SU-DHL-6 (cell line): Measurements from ENCODE around the gene ARHGAP22.

Experiments used
- H2AFZ ChIP-seq: fragments of 200-600 bp; sonication (generic); 2 replicates; pipeline ENCODE4 v1.6.1; 2014; ENCODE audit warnings: low read depth, mild to moderate bottlenecking, moderate library complexity, mixed read lengths, antibody characterized with exemption, low read length; ENCODE audit not compliant: severe bottlenecking
- H3F3A ChIP-seq: fragments of 200-600 bp; shearing (Covaris generic); 2 replicates; pipeline ENCODE4 v1.6.0; 2016; ENCODE audit warnings: antibody characterized with exemption, mild to moderate bottlenecking; ENCODE audit not compliant: insufficient read depth
- H3K27ac ChIP-seq: fragments of 200-600 bp; sonication (generic); 2 replicates; pipeline ENCODE4 v1.5.1; 2016; ENCODE audit warnings: low read depth, mild to moderate bottlenecking, low read length, moderate library complexity, mixed read lengths
- H3K27me3 ChIP-seq: fragments of 200-600 bp; sonication (generic), shearing (Covaris generic); 2 replicates; pipeline ENCODE4 v1.6.0; 2014; ENCODE audit warnings: mild to moderate bottlenecking, low read length
- H3K36me3 ChIP-seq: fragments of 200-600 bp; sonication (generic); 2 replicates; pipeline ENCODE4 v1.6.1; 2014; ENCODE audit warnings: mild to moderate bottlenecking, low read length, mixed read lengths
- H3K4me2 ChIP-seq: fragments of 300-600, 200-600 bp; shearing (Covaris generic), sonication (generic); 2 replicates; pipeline ENCODE4 v1.6.0; 2014; ENCODE audit warnings: low read length, low read depth, mild to moderate bottlenecking; ENCODE audit not compliant: poor library complexity, severe bottlenecking
- H3K4me3 ChIP-seq: fragments of 200-600 bp; sonication (generic); 2 replicates; pipeline ENCODE4 v1.5.1; 2014; ENCODE audit warnings: antibody characterized with exemption, low read length, mild to moderate bottlenecking, mixed read lengths; ENCODE audit not compliant: insufficient read depth, poor library complexity, severe bottlenecking
- H3K79me2 ChIP-seq: fragments of 200-600 bp; sonication (generic); 2 replicates; pipeline ENCODE4 v1.6.1; 2014; ENCODE audit warnings: mild to moderate bottlenecking, low read length, moderate library complexity; ENCODE audit not compliant: insufficient read depth
- H3K9ac ChIP-seq: fragments of 200-600 bp; sonication (generic); 2 replicates; pipeline ENCODE4 v1.7.0; 2014; ENCODE audit warnings: mild to moderate bottlenecking, low read length
- H3K9me2 ChIP-seq: fragments of 200-600 bp; sonication (generic); replicated peaks from 2 replicates; pipeline ENCODE4 v1.6.1; 2014; ENCODE audit warnings: low read length; ENCODE audit not compliant: insufficient read depth
- H3K9me3 ChIP-seq: fragments of 200-600 bp; sonication (generic); 2 replicates; pipeline ENCODE4 v1.6.1; 2014; ENCODE audit warnings: low read length, mixed read lengths; ENCODE audit not compliant: insufficient read depth
- H4K20me1 ChIP-seq: fragments of 200-600 bp; sonication (generic); 2 replicates; pipeline ENCODE4 v1.6.1; 2014; ENCODE audit warnings: low read depth, mild to moderate bottlenecking, antibody characterized with exemption, low read length, moderate library complexity, mixed read lengths
- CTCF ChIP-seq: fragments of 200-600 bp; sonication (generic); IDR thresholded peaks from one replicate; pipeline ENCODE4 v1.5.1; 2017; ENCODE audit warnings: antibody characterized with exemption, mild to moderate bottlenecking, low read length, moderate library complexity; ENCODE audit not compliant: insufficient read depth, poor library complexity, severe bottlenecking
- EZH2phosphoT487 ChIP-seq: fragments of 200-600 bp; sonication (generic), shearing (Covaris generic); conservative IDR thresholded peaks from 2 replicates; pipeline ENCODE4 v1.6.1; 2018; ENCODE audit warnings: mild to moderate bottlenecking, antibody characterized with exemption, low read length, moderate library complexity, mixed read lengths

Gene ARHGAP22

GRCh38 chr10:48604991-48605508, at the start of gene ARHGAP22:
ARHGAP22 (minus strand) TSS chr10:48605073; CDS start chr10:48604796, 277 bp downstream.
- Histone ChIP-seq H3F3A (no peaks in the 10 kb centered on the region), H2AFZ (peak within 1 kb of the TSS; percentile 57), H3K27ac (no peak within 1 kb of the TSS), H3K4me2 (peak within 1 kb of the TSS; percentile 59), H3K9ac (peak within 1 kb of the TSS; percentile 65), H3K4me3 (peak within 1 kb of the TSS; percentile 62), H3K27me3 (no peaks in the 10 kb centered on the region), H3K9me2 (no peaks in the 10 kb centered on the region), H3K9me3 (no peaks in the 10 kb centered on the region), H3K79me2 (0 out of 2 replicates have a peak, but pooled peaks cover 5% of the 10 kb centered on the region), H4K20me1 (no peaks in the 10 kb centered on the region), H3K36me3 (no peaks in the 10 kb centered on the region)
- TF ChIP-seq CTCF, result no peak
- no peak for TF ChIP-seq EZH2phosphoT487

- Histone ChIP-seq H3K4me3 (no peak overlapping the region), H4K20me1 (no peaks in the 10 kb centered on the region), H3K9me3 (no peaks in the 10 kb centered on the region), H2AFZ (no peak overlapping the region), H3K27ac (no peak overlapping the region), H3K79me2 (no peaks in the 10 kb centered on the region), H3K9ac (no peak overlapping the region), H3K4me2 (no peak overlapping the region), H3K9me2 (no peaks in the 10 kb centered on the region), H3F3A (no peaks in the 10 kb centered on the region), H3K36me3 (no peaks in the 10 kb centered on the region), H3K27me3 (no peaks in the 10 kb centered on the region)
- TF ChIP-seq CTCF (no peak), EZH2phosphoT487 (no peak)
These were observed 49.2 kb upstream of the ARHGAP22 start for GRCh38 chr10:48653944-48654698.

- Histone ChIP-seq H3K9me2 (no peaks in the 10 kb centered on the region), H3K27ac (no peak overlapping the region), H3K9me3 (no peaks in the 10 kb centered on the region), H3K9ac (no peak overlapping the region), H3K27me3 (no peaks in the 10 kb centered on the region), H2AFZ (no peak overlapping the region), H4K20me1 (no peaks in the 10 kb centered on the region), H3F3A (no peaks in the 10 kb centered on the region), H3K36me3 (no peaks in the 10 kb centered on the region), H3K4me3 (no peak overlapping the region), H3K79me2 (no peaks in the 10 kb centered on the region), H3K4me2 (no peak overlapping the region)
- no peak for TF ChIP-seq EZH2phosphoT487
- TF ChIP-seq CTCF, result no peak
These were observed 48.5 kb upstream of the ARHGAP22 start for GRCh38 chr10:48653347-48653746.
